GM20431 (cell line): ENCODE measurements around the gene C16orf86.

Source experiments
- in situ Hi-C: fragments of 300-500 bp; cut with MseI, MboI; formaldehyde crosslinking; loops from one replicate; pipeline ENCODE4 v1.15.0; 2020; ENCODE audit warnings: low sequenced_read_pairs; ENCODE audit not compliant: unreplicated experiment

Gene C16orf86

DNA sequence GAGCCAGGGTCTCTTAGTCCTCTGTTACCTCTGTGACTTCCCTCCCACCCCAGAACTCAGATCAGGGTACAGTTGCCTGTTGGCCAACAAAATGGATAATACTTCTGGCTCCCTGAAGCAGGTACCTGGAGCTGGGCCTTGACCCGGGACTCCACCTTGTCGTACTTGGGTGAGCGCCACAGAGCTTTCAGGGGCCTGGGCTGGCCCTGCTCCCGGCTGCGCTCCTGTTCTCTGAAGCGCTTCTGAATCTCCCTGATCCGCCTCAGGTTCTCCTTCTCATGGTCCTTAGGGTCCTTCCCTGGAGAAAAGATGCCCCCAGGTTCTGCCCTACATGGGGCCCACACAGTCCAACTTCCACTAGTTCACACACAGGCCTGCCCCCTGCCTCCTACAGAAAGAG is 1.7 kb upstream of the C16orf86 start:
- in situ Hi-C loops: no loop called here

DNA sequence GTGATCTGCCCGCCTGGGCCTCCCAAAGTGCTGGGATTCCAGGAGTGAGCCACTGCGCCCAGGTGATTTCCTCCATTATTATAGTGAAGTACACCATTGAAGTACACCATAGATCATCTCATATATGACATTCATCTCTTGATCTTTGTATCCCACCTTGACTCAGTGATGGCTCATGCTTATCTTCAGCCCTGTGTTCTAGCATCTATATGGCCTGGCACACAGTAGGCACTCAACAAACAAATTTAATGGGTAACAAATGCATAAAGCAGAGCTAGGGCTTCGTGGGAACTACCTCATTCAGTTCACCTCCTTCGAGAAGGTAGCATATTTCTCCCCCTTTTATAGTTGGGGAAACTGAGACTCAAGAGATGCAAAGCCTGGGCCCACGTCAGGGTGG is 1.0 kb upstream of the C16orf86 start:
- in situ Hi-C loops: no loop called here

DNA sequence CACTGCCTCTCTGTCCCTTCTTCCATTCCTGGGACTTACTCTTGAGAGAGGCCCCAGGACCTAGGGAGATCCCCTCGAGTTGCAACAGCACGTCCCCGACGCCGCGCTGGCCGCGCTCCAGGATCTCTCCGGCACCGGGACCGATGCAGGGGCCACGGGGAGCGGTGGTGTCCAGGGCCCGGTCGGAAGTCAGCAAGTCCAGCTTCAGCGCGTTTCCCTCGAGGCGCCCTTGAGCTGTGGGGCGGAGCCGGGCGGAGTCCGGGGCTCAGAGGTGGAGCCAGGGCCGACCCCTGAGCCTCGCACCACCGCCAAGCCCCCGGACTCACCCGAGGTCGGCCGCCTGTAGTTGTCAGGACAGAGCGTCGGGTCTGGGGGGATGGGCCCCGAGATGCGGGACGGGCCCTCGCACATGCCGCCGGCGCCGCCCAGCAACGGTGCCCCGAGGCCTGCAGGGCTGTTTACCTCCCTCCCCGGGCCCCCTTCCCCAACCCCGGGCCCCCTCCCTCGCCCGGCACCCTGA is 522 bp upstream of the C16orf86 start:
- in situ Hi-C loops: no loop called here

DNA sequence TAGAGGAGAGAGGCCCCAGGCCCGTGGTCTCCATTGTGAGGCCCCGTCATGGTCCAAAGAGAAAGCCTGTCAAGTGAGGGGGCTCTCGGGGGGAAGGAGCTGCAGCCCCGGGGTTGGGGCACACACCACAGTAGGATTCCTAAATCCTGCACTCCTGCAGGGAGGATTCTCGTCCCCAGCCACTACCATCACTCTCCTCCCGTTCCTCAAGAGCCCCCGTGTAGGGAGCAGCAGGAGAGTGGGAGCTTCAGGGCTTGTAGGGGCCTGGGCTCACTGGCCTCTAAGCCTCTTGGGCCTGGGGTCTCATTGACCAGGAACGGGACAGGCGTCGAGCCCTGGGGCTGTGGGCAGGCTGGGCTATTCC is 821 bp downstream of the C16orf86 start:
- in situ Hi-C loops: no loop called here

DNA sequence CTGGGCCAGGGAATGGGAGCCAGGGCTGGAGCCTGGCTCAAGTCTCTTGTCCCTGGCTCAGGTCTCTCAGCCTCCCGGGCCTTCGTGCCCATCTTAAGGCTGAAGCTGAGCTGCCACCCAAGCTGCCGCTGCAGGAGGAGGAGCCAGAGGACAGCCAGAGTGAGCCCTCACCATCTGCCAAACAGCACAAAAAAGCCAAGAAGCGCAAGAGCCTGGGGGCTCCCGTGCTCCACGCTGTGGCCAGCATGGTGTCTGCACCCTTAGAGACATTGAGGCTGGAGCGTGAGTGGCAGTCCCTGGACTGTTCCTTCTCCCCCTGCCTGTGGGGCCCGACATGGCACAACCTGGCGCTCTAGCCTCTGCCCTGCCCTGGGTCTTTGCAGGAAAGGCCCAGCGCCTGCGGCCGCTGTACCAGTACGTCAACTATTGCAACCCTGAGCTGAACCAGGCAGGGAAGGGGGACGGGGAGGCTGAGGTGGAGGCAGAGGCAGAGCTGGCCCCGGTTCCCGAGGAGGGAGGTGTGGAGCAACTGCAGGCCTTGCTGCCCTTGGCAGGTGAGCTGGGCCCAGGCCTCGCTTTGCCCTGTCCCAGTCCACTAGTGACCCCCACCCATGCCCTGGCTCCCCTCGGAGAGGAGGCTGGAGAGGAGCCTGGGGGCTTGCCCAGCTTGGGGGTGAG is 1.3 kb downstream of the C16orf86 start:
- in situ Hi-C loops: no loop called here

DNA sequence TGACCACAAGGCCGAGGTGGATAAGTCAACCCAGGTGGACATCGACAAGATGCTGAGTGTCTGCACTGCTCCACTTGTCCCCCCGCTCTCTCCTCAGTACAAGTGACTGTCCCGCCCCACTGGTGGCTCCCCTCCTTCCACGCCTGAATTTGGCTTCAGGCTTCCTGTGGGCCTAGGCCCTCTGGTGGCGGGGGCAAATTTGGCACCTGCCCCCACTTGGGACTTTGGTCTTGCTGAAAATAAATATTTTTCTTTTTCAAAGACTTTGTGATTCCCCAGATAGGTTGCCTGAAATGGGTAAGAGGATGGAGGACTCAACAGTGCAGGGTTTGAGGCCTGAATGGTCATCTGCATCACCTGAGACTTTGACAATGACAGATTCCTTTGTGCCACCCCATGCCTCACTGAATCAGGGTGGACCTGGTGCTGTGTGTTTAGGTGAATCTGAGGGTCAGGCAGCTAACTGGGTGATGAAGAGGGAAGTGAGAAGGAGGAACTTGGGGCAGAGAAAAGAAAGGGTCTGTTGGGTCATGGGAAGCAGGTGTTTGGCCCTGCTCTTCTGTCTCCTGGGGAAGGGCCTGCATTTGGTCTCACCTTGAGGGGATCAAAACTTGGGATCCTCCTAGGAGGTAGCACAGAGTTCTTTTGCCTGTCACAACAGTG is 2.0 kb downstream of the C16orf86 start:
- in situ Hi-C loops: no loop called here

DNA sequence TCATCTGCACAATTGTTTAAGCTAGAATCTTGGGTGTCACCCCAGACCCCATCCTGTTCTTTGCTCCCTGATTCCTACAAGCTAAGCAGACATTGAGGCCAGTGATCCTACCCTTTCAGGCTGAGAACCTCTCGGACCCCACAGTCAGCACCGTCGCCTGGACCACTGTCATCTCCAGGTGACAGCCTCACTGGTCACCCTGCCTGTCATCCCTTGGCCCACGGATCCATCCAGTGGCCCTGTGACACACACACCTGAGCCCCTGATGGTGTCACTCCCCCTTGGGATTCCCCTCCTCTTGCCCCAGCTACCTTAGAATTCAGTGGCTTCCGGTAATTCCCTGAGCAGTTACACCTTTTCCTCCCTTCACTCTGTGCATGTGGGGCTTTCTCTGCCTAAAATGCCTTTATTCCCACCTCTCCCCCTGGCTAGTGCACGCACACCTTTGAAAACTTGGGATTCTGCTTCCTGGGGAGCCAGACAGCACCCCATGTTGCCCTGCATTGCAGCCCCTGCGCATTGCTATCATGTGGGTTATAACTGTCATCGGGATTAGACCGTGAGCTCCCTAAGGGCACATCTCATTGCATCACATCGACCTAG is 3.0 kb downstream of the C16orf86 start:
- in situ Hi-C loops: no loop called here

DNA sequence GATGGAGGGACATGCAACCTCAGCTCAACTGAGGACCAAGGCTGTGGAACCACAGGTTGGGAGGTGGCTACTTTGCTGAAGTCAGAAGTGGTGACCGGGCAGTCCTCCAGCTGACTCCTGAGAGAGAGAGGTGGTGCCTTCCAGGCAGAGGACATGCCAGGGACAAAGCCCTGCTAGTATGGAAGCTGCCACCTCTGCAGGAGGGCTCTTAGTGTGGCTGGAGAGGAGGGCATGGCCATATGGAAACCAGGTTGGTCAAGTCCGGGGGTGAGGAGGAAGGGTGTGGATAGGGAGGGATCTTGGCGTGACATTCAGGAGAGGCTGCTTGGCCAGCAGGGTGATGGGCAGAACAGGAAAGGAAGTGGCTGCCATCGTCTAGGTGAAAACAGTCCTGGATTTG is 5.7 kb downstream of the C16orf86 start:
- in situ Hi-C loops: no loop called here

DNA sequence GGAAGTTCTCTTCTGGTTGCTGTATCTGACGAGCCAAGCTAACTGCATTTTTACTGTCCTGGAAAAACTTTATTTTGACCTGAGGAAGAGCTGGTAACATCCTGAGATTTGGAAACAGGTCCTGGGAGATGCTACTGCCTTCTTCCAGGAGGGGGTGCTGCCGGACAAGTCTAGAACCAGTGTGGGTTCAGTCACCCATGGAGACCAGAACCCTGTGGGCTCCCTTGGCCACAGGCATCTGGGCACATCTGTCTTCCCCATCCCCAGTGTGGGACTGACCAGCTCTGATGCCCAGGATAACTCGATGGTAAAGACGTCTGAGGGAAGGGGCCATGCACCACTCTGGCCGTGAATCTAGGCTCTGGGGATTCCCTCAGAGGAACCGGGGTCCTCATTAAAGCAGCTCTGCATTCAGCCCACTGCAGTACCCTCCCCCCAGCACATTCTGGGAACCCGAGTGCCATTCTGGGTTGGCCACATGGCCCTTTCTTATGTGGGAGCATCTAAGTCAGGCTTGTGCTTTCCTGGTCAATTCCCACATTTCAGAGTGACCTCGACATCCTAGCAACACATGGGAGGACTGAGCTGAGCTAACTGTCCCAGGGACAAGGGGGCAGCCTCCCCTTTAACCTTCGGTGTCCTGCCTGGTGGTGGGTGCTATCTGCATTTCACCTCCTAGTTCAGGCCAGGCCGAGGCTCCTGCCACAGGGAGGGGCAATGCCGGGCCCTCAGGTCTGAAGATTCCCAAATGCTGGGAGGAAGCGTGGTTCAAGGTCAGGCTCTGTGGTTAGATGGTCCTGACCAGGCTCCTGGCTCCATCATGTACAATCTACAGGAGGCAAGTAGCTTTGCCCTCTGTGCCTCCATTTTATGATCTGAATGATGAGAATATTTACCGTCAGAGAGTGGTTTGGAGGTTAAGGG is 6.4 kb downstream of the C16orf86 start:
- in situ Hi-C loops: no loop called here

DNA sequence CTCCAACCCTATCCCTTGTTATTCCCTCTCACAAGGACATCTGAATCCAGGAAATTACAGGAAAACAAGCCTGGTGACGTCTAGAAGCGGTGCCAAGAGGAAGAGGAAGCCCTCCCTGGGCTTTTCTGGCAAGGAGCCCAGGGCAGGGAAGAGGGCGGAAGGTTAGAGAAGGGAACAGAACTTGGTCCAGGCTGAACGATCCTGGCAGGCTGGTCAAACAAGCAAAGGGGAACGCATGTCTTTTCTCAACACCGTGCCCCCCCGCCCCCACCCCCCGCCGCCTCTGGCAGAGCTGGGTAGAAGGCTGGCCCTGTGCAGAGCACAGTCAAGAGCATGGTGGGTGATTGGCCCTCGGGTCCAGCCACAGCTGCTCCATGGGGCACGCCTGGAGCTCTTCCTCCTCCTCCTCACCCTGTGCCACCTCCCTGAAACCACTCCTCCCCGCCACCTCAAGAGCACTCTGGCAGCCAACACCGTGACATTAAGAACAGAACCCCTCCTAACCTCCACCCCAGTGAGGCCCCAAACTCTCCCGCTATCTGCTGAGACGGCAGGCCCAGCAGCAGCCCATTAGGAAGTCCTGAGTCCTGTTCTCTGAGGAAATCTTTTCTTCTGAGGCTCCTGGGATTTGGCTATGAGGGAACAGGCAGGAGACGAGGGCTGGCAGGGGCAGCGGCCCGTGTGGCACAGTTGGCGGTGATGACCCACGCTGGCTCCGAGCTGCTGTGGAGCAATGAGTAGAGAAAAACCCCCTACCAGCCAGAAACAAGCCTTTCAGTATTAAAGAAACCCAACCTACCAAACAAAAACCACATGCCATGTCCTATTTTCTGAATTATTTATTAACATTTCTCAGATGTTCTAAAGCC is 7.3 kb downstream of the C16orf86 start:
- in situ Hi-C loops: no loop called here

DNA sequence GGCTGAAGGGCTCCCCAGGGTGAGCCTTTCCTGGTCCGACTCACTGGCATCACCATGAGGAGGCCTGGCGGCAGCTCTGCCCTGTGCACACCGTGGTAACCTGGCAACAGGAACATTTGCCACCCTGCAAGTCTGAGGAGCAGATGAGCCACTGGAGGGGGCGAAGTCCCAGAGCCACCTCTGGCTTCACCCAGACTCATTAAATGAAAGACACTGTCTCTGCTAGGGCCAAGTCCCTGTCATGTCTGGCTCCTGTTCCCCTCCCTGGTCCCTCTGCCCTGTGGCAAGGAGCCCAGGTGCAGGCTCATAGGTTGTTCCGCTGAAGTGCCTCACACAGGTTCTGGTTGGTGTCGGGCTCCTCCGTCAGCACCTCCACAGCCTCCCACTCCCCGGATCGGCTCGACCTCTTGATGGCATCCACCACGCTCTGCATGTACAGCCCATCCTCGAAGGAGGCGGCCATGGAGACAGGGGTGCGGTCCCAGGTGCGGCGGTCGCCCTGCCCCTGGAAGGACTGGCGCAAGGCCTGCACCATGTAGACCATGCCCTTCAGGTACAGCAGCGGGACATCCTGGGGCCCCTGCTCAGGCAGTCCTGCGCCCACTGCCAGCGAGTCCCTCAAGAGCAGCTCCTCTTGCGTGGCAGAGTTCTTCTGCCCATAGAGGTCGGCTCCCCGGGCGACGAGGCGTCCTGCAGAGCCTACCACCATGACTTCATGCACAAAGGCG is 8.4 kb downstream of the C16orf86 start:
- in situ Hi-C loops: no loop called here

DNA sequence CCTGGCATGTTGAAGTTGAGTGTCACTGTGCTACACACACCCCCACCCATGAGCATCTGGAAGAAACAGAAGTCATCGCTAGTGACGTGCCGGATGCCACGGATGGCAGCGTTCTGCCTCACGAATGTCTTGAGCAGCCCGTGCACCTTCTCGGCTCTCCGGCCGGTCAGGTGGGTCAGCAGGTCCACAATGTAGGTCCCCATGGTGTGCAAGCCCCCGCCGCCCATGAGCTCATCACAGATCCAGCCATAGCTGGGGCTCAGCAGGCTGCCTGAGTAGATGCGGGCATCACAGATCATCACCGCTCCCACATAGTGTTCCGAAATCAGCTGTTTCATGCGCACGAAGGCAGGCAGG is 8.9 kb downstream of the C16orf86 start:
- in situ Hi-C loops: no loop called here

DNA sequence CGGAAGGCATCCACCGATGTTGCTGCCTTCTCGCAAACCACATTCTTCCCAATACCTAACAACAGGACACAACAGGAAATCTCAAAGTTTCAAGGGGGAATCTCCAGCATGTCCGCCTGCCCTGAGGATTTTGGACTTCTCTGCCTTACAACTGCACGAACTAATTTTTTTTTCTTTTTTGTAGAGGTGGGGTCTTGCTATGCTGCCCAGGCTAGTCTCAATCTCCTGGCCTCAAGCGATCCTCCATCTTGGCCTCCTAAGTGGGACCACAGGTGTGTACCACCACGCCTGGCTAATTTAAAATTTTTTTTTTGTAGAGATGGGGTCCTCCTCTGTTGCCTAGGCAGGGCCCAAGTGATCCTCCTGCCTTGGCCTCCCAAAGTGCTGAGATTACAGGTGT is 9.4 kb downstream of the C16orf86 start:
- in situ Hi-C loops: no loop called here

DNA sequence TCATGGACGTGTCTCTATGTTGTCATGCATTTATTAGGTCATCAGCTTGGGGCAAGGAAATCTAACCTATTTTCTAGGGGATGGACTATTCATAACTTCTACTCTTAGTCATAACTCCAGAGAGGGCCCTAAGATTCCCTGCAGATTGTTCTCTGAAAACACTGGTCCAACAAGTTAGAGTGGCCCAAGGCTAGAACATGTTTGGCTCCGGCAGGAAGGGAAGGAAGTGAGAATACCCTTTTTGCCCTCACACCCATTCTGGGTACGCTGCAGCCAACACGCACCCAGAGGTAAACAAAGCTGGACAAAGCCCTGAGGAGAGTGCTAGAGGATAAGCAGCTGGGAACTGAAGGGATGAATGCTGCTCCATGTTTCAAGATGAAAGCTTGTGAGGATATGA is 9.9 kb downstream of the C16orf86 start:
- in situ Hi-C loops: no loop called here

DNA sequence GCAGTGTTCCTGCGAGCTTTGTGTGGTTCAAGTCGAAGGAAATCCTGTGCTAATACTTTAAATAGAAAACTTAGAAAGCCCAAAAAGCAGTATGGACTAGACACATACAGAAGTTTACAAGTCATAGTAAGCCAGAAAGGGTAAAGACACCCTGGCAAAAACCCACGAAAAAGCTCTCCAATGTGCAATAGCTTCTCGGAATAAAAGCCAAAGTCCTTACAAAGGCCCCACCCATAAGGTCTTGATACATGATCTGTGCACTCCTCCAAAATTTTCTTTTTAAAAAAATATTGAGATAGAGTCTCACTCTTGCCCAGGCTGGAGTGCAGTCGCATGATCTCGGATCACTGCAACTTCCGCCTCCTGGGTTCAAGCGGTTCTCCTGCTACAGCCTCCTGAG is 10.3 kb downstream of the C16orf86 start:
- in situ Hi-C loops: no loop called here

DNA sequence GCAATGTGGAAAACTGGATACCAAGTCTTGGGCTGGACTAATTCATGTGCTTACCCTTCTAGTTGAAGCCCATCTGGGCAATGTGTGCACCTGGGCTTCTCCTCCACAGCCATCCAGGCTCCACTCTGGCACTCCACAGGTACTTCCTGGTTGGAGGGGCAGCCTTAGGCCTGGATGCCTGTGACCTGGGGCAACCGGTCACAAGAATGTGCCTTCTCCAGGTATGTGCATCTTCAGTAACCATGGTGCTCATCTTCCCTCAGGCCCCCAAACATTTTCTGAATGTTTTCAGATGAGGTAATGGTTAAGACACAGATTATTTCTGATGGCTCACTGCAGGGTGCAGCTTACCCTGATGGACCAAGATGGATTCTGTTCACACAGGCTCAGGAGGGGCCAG is 11.1 kb downstream of the C16orf86 start:
- in situ Hi-C loops: no loop called here

DNA sequence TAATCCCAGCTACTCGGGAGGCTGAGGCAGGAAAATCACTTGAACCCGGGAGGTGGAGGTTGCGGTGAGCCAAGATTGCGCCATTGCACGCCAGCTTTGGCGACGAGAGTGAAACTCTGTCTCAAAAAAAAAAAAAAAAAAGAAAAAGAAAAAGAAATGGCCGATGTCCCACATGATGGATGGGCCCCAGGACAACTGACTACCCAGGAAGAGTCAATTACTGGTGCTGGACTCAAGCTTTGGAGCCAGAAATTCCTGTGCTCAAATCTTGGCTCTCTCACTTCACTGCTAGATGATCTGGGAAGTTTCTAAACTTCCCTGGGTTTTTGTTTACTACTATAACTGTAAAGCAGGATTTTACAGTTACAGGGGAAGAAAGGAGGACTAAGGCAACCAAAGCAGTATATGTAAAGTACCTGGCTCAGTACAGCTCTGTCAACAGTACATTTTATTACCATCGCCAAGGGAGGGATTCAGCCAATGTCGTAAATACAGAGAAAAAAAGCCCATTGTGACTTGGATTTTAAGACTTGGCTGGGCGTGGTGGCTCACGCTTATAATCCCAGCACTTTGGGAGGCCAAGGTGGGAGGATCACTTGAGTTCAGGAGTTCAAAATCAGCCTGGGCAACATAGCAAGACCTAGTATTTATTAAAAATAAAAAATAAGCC is 11.9 kb downstream of the C16orf86 start:
- in situ Hi-C loops: no loop called here
